ENCODE data around the gene KCNG1.
A peak's percentile ranks its signal among the peaks of the same experiment; 100 is the strongest.

The KCNG1 gene, protein sequence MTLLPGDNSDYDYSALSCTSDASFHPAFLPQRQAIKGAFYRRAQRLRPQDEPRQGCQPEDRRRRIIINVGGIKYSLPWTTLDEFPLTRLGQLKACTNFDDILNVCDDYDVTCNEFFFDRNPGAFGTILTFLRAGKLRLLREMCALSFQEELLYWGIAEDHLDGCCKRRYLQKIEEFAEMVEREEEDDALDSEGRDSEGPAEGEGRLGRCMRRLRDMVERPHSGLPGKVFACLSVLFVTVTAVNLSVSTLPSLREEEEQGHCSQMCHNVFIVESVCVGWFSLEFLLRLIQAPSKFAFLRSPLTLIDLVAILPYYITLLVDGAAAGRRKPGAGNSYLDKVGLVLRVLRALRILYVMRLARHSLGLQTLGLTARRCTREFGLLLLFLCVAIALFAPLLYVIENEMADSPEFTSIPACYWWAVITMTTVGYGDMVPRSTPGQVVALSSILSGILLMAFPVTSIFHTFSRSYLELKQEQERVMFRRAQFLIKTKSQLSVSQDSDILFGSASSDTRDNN

DNA sequence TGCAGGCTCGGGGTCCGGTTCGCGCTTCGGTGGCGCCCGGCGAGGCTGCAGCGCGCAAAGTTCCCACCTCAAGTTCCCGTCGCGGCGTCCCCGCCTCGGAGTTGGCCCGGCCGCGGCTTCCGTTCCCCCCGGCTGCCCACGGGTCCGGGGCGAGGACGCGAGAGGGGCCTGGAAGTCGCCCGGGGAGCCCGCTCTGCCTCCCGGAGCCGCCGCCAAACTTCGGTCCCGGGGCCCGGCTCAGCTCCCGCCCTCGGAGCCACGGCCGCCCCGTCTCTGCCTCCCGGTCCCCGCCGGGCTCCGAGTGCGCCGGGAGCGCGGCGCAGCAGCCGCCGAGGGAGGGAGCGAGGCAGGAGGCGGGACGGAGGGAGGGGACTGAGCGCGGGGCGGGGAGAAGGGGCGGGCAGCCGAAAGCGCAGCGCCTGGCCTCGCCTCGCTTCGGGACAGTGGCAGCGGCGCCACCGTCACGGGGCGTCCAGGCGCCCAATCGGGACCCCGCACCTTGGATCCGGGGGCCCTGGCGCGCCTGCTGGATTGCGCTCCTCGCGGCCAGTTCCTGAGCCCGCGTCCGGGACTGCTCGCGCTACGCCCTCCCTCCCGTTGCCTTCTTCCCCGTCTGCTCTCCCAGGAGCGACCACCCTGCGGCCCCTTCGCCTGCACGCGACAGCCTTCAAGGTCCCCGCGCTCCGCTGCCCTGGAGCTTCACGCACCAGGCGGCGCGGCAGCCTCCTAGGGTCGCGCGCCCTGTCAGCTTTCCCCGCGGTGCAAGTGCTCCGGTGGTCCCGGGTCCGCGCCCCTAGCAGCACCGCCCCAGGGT lies at the start of gene KCNG1:
TSS of gene KCNG1 (minus strand) at position 305 of the 814 bp plus-strand sequence. CDS start 12,769 bp downstream, outside the sequence.
- no peak within 1 kb of the TSS for H3K27ac ChIP-seq (ENCODE audit: low read length)
- peaks cover 31% of the 10 kb centered on the region for H3K4me1 ChIP-seq (ENCODE audit: control insufficient read depth, low read depth, low read length)
- no peaks in the 10 kb centered on the region for H3K9me3 ChIP-seq (ENCODE audit: control insufficient read depth, low read depth, low read length)
- no peaks in the 10 kb centered on the region for H3K36me3 ChIP-seq (ENCODE audit: control insufficient read depth, low read depth, low read length)
- H3K27me3 ChIP-seq (ENCODE audit: control insufficient read depth, insufficient read depth, low read length): peaks cover 52% of the 10 kb centered on the region
- H3K4me3 ChIP-seq (ENCODE audit: low read length): peak within 1 kb of the TSS; percentile 61
- peak within 1 kb of the TSS; percentile 45 for H3K9ac ChIP-seq (ENCODE audit: low read length)

DNA sequence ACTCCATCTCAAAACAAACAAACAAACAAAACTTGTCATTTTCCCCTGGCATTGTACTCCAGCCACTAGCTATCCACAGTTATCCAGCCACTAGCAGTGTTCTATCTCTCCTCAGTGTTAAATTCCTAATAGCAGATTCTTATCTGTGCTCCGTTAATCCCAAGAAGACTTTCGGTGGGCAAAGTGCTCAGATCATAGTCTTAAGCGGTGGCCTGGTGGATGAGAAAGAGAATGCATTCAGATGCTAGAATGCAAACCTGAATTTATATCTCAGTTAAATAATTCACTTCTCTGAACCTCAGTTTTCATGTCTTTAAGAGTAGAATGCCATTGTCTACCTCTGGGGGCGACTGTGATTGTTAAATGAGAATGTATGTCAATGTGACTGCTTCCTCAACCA lies 47.7 kb upstream of the KCNG1 start:
- no peaks in the 10 kb centered on the region for H3K4me1 ChIP-seq (ENCODE audit: control insufficient read depth, low read depth, low read length)
- H3K9ac ChIP-seq (ENCODE audit: low read length): no peak overlapping the region
- H3K9me3 ChIP-seq (ENCODE audit: control insufficient read depth, low read depth, low read length): no peaks in the 10 kb centered on the region
- H3K4me3 ChIP-seq (ENCODE audit: low read length): no peak overlapping the region
- H3K36me3 ChIP-seq (ENCODE audit: control insufficient read depth, low read depth, low read length): no peaks in the 10 kb centered on the region
- no peaks in the 10 kb centered on the region for H3K27me3 ChIP-seq (ENCODE audit: control insufficient read depth, insufficient read depth, low read length)
- H3K27ac ChIP-seq (ENCODE audit: low read length): no peak overlapping the region

DNA sequence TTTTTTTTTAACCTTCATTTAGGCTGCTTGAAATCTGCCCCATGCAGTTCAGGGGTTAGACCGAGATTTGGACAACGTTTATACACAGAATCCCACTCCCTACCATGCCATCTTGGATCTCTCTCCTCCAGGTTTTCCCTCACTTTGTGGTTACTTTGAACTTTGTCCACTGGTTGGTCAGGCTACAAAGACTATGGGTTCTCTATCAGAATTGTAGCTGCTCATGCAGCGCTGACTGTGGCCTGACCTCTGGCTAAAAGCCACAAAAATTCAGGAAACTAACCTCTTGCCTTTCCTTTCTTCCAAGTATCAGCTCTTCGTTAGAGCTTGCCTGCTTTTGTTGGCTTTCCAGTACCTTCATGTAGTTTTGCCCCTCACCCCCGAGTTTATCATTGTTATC lies 44.9 kb upstream of the KCNG1 start:
- Histone ChIP-seq H3K36me3 (ENCODE audit: control insufficient read depth, low read depth, low read length) (no peaks in the 10 kb centered on the region), H3K9me3 (ENCODE audit: control insufficient read depth, low read depth, low read length) (no peaks in the 10 kb centered on the region), H3K27me3 (ENCODE audit: control insufficient read depth, insufficient read depth, low read length) (no peaks in the 10 kb centered on the region), H3K4me3 (ENCODE audit: low read length) (no peak overlapping the region), H3K4me1 (ENCODE audit: control insufficient read depth, low read depth, low read length) (no peaks in the 10 kb centered on the region), H3K9ac (ENCODE audit: low read length) (no peak overlapping the region), H3K27ac (ENCODE audit: low read length) (no peak overlapping the region)

DNA sequence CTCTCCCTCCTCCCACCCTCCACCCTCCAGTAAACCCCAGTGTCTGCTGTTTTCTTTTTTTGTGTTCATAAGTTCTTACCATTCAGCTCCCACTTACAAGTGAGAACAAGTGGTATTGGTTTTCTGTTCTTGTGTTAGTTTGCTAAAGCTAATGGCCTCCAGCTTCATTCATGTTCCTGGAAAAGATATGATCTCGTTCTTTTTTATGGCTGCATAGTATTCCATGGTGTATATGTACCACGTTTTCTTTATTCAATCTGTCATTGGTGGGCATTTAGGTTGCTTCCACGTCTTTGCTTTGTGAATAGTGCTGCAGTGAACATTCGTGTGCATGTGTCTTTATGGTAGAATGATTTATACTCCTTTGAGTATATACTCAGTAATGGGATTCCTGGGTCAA lies 42.7 kb upstream of the KCNG1 start:
- H3K4me1 ChIP-seq (ENCODE audit: control insufficient read depth, low read depth, low read length): no peaks in the 10 kb centered on the region
- H3K27me3 ChIP-seq (ENCODE audit: control insufficient read depth, insufficient read depth, low read length): no peaks in the 10 kb centered on the region
- no peaks in the 10 kb centered on the region for H3K36me3 ChIP-seq (ENCODE audit: control insufficient read depth, low read depth, low read length)
- no peaks in the 10 kb centered on the region for H3K9me3 ChIP-seq (ENCODE audit: control insufficient read depth, low read depth, low read length)
- no peak overlapping the region for H3K27ac ChIP-seq (ENCODE audit: low read length)
- no peak overlapping the region for H3K4me3 ChIP-seq (ENCODE audit: low read length)
- H3K9ac ChIP-seq (ENCODE audit: low read length): no peak overlapping the region

DNA sequence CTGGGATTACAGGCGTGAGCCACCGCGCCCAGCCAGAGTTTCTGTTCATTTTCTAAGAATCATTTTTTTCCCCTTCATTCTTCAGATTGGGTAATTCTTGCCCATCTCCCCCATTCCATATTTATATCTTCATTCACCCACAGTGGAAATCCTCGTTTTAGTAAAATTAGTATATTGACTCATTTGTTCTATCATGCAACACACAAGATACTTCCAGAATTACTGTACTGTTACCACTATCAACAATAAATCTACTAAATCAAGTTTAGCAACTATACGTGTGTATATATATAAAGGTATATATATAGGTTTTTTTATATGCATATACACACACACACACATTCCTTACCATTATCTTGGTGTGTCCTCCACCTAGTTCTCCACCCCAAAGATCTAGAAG lies 41.2 kb upstream of the KCNG1 start:
- Histone ChIP-seq H3K4me1 (ENCODE audit: control insufficient read depth, low read depth, low read length) (no peaks in the 10 kb centered on the region), H3K27ac (ENCODE audit: low read length) (no peak overlapping the region), H3K9ac (ENCODE audit: low read length) (no peak overlapping the region), H3K36me3 (ENCODE audit: control insufficient read depth, low read depth, low read length) (no peaks in the 10 kb centered on the region), H3K9me3 (ENCODE audit: control insufficient read depth, low read depth, low read length) (no peaks in the 10 kb centered on the region), H3K4me3 (ENCODE audit: low read length) (no peak overlapping the region), H3K27me3 (ENCODE audit: control insufficient read depth, insufficient read depth, low read length) (no peaks in the 10 kb centered on the region)

DNA sequence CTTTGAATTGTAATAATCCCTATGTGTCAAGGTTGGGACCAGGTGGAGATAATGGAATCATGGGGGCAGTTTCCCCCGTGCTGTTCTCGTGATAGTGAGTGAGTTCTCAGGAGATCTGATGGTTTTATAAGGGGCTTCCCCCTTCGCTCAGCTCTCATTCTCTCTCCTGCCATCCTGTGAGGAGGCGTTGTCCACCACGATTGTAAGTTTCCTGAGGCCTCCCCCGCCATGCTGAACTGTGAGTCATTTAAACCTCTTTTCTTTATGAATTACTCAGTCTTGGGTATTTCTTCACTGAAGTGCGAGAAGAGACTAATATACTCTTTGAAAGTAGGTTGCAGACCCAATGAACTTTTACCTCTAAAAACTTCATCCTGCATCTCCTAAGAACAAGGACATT lies 39.2 kb upstream of the KCNG1 start:
- no peaks in the 10 kb centered on the region for H3K4me1 ChIP-seq (ENCODE audit: control insufficient read depth, low read depth, low read length)
- H3K9me3 ChIP-seq (ENCODE audit: control insufficient read depth, low read depth, low read length): no peaks in the 10 kb centered on the region
- H3K36me3 ChIP-seq (ENCODE audit: control insufficient read depth, low read depth, low read length): no peaks in the 10 kb centered on the region
- no peak overlapping the region for H3K4me3 ChIP-seq (ENCODE audit: low read length)
- no peak overlapping the region for H3K27ac ChIP-seq (ENCODE audit: low read length)
- H3K27me3 ChIP-seq (ENCODE audit: control insufficient read depth, insufficient read depth, low read length): no peaks in the 10 kb centered on the region
- no peak overlapping the region for H3K9ac ChIP-seq (ENCODE audit: low read length)

DNA sequence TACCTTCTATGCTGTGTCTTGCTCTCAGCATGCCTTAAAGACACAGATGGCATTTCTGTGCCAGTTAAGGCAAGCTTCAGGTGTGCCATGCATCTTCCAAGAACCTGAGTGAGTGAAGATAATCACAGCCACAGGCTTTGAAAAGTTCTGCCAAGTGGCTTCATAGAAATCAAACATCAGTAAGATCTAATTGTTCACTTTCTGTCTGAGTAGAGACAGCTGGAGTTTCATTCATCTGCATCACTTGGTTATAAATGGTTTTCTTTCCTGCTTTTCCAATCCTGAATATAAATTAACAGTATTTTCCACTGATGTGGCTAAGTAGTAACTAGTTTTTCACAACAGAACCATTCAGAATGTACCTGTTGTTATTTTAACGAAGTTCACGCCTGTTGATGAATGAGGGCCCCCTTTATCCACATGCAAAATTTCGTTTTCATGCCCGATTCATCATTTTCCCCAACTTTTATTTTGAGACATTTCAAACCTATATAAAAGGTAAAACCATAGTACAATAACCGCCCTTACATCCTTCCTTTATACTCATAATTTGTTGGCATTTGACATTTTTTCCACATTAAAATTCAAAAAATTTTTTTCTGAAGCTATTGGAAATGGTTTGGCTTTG lies 38.6 kb upstream of the KCNG1 start:
- Histone ChIP-seq H3K9me3 (ENCODE audit: control insufficient read depth, low read depth, low read length) (no peaks in the 10 kb centered on the region), H3K9ac (ENCODE audit: low read length) (no peak overlapping the region), H3K4me1 (ENCODE audit: control insufficient read depth, low read depth, low read length) (no peaks in the 10 kb centered on the region), H3K27ac (ENCODE audit: low read length) (no peak overlapping the region), H3K36me3 (ENCODE audit: control insufficient read depth, low read depth, low read length) (no peaks in the 10 kb centered on the region), H3K27me3 (ENCODE audit: control insufficient read depth, insufficient read depth, low read length) (no peaks in the 10 kb centered on the region), H3K4me3 (ENCODE audit: low read length) (no peak overlapping the region)

DNA sequence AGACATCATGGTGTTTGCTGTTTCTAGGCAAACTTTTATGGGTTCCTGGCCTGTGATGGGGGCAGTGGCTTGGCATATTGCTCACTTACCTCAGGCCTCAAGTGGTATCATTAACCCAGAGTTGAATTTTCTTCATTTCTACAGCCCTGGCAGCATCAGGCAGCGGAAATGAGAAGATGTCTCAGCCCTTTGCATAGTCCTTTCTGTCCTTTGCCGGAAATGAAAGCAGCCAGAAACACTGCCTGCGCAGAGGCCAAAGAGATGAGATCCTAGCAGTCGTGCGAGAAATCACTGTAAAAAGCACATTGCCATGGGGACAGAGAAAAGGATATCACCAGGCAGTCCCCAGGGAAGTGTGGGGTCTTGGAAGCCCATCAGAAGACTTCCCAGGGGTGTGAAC lies 37.4 kb upstream of the KCNG1 start:
- H3K9ac ChIP-seq (ENCODE audit: low read length): no peak overlapping the region

DNA sequence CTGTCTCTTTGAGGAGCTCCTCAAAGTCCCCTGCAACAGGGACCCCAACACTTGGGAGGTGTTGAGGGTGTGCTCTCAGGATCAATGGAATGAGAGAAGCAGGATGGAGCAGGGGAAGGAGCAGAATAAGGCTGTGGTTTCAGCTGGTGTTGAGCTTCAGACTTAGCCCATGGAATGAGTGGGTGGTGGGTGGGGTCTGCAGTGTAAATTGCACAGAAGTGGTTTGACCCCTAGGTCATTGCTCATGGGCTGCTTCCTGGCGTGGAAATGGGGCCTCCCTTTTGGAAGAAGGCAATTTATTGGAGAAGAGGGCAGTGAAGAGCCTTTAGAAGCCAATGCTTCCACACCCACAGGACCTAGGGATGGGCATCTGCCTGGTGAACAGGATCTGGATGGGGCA lies 37.0 kb upstream of the KCNG1 start:
- Histone ChIP-seq H3K27ac (ENCODE audit: low read length) (no peak overlapping the region), H3K27me3 (ENCODE audit: control insufficient read depth, insufficient read depth, low read length) (no peaks in the 10 kb centered on the region), H3K4me3 (ENCODE audit: low read length) (no peak overlapping the region), H3K4me1 (ENCODE audit: control insufficient read depth, low read depth, low read length) (no peaks in the 10 kb centered on the region), H3K9me3 (ENCODE audit: control insufficient read depth, low read depth, low read length) (no peaks in the 10 kb centered on the region), H3K9ac (ENCODE audit: low read length) (no peak overlapping the region), H3K36me3 (ENCODE audit: control insufficient read depth, low read depth, low read length) (no peaks in the 10 kb centered on the region)

More for the DNA sequence above, 37.4 kb upstream of the KCNG1 start:
- H3K27ac ChIP-seq (ENCODE audit: low read length): no peak overlapping the region
- no peaks in the 10 kb centered on the region for H3K36me3 ChIP-seq (ENCODE audit: control insufficient read depth, low read depth, low read length)
- no peaks in the 10 kb centered on the region for H3K4me1 ChIP-seq (ENCODE audit: control insufficient read depth, low read depth, low read length)
- no peaks in the 10 kb centered on the region for H3K27me3 ChIP-seq (ENCODE audit: control insufficient read depth, insufficient read depth, low read length)
- H3K4me3 ChIP-seq (ENCODE audit: low read length): no peak overlapping the region
- H3K9me3 ChIP-seq (ENCODE audit: control insufficient read depth, low read depth, low read length): no peaks in the 10 kb centered on the region

DNA sequence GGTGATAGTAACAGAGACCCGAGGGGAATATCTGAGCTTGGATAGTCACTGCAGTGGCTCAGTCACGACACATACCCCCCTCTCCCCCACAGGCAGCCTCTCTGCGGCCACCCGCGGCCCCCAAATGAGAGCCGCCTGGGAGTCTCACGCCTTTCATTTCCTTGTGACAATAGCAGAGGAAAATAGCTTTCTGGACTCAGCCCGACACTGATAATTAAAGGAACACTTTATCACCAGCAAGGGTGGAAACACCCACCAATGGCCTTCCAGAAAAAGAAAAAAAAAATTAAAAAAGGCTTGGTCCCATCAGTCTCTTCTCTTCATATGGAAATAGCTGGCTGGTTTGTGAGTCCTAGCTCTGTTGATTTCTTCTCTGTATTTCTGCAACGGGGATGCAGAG lies 35.1 kb upstream of the KCNG1 start:
- no peaks in the 10 kb centered on the region for H3K27me3 ChIP-seq (ENCODE audit: control insufficient read depth, insufficient read depth, low read length)
- H3K9me3 ChIP-seq (ENCODE audit: control insufficient read depth, low read depth, low read length): no peaks in the 10 kb centered on the region
- H3K9ac ChIP-seq (ENCODE audit: low read length): no peak overlapping the region
- H3K36me3 ChIP-seq (ENCODE audit: control insufficient read depth, low read depth, low read length): no peaks in the 10 kb centered on the region
- H3K4me1 ChIP-seq (ENCODE audit: control insufficient read depth, low read depth, low read length): no peaks in the 10 kb centered on the region
- no peak overlapping the region for H3K27ac ChIP-seq (ENCODE audit: low read length)
- H3K4me3 ChIP-seq (ENCODE audit: low read length): no peak overlapping the region

DNA sequence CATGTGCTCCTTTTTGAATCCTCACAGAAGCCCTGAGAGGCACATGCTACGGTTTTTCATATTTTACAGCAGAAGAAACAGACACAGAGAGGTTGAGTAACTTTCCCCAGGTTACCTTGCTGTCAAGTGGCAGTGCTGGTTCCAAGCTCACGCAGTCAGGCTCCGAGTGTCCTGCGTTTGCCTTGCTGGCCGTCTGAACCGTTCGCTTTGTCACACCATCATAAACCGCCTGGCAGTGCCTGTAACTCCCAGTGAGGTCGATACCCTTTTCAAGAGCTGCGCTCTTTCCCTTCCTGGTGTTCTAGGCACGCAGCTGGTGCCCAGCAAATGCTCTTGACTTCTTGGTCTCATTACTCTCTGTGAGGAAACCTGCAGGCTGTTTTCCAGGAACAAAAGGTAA lies 31.3 kb upstream of the KCNG1 start:
- Histone ChIP-seq H3K4me3 (ENCODE audit: low read length) (no peak overlapping the region), H3K27me3 (ENCODE audit: control insufficient read depth, insufficient read depth, low read length) (no peaks in the 10 kb centered on the region), H3K27ac (ENCODE audit: low read length) (no peak overlapping the region), H3K4me1 (ENCODE audit: control insufficient read depth, low read depth, low read length) (no peaks in the 10 kb centered on the region), H3K9me3 (ENCODE audit: control insufficient read depth, low read depth, low read length) (no peaks in the 10 kb centered on the region), H3K9ac (ENCODE audit: low read length) (no peak overlapping the region), H3K36me3 (ENCODE audit: control insufficient read depth, low read depth, low read length) (no peaks in the 10 kb centered on the region)
